Eye (tissue), 1 donor: ENCODE data around the gene SETX.

Experiments
- DNase-seq: peaks from one replicate; pipeline ENCODE4 v3.0.0-alpha.2; 2015

SETX gene

DNA sequence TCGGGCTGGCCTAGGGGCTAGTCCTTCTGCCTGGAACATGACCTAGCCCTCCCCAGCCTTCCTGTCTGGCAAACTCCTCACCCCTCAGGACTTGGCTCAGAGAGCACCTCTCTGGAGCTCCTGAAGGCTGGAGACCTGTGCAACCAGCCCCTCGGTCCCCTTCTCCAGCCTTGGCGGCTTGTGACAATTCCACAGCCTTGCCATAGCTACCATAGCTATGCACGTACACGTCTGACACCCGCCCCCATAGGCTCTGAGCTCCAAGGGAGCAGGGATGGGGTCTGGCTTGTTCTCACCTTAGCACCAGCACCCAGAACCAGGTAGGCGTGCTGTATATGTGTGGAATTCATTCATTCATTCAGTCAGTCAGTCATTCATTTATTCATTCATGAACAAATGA lies 143.2 kb downstream of the SETX start:
- DNase-seq = no peak
